ENCODE measurements around the gene LYSET. TPM values are rescaled to one million over a fixed set of nuclear protein-coding genes. Genes with fewer than 3 reads are reported as not detected.
A peak's percentile ranks its signal among the peaks of the same experiment; 100 is the strongest.

Gene LYSET
- total RNA-seq, 2 donors from 2014 or later, result 25.0 to 27.9 TPM

- H3K9me3 ChIP-seq (ENCODE audit: control insufficient read depth, low read length), result no peaks in the 10 kb centered on the region
- Mint-ChIP-seq H3K4me1 (peaks cover 13% of the 10 kb centered on the region), H3K27ac (peak within 1 kb of the TSS; percentile 99), H3K36me3 (ENCODE audit: low read depth) (peaks cover 10% of the 10 kb centered on the region), H3K4me3 (peak within 1 kb of the TSS; percentile 95), H3K9me3 (no peaks in the 10 kb centered on the region), H3K27me3 (ENCODE audit: insufficient read depth) (no peaks in the 10 kb centered on the region)
- H3K4me3 ChIP-seq (ENCODE audit: low read length), result peak within 1 kb of the TSS; percentile 87
- no peaks in the 10 kb centered on the region for H3K27me3 ChIP-seq (ENCODE audit: control insufficient read depth, insufficient read depth, low read length, poor library complexity, severe bottlenecking)
- peak within 1 kb of the TSS; percentile 89 for H3K9ac ChIP-seq (ENCODE audit: extremely low read depth, low read length, poor library complexity, severe bottlenecking)
- TF ChIP-seq CTCF (conservative IDR thresholded peaks at IDR 0.05), result no peak
- WGBS, 2 experiments (ENCODE audit: insufficient coverage in 1 of 2, insufficient read length in 1 of 2), result 0% methylated on average over 21 to 64 of the region's 65 CpGs
- peak; percentile 99 for DNase-seq
- peaks cover 18% of the 10 kb centered on the region for H3K36me3 ChIP-seq (ENCODE audit: control insufficient read depth, insufficient read depth, low read length)
- H3K4me1 ChIP-seq (ENCODE audit: control insufficient read depth, insufficient read depth, low read length), result no peaks in the 10 kb centered on the region
- peak within 1 kb of the TSS; percentile 91 for H3K27ac ChIP-seq (ENCODE audit: low read depth, low read length)
Observed at GRCh38 chr14:93206793-93207467, 21.8 kb downstream of the LYSET start, which contains the start of the genes GON7 and UBR7. GON7 (minus strand) TSS chr14:93207065; CDS start chr14:93207037, 28 bp downstream. UBR7 (plus strand) TSS chr14:93207256; CDS start chr14:93207292, 36 bp downstream.

- H3K4me3 Mint-ChIP-seq, result peak overlapping the region; percentile 95
Observed at GRCh38 chr14:93207468-93208308, 22.6 kb downstream of the LYSET start.

More at GRCh38 chr14:93207468-93208308, 22.6 kb downstream of the LYSET start:
- H3K36me3 ChIP-seq (ENCODE audit: control insufficient read depth, insufficient read depth, low read length), result peaks cover 25% of the 10 kb centered on the region
- peak; percentile 83 for DNase-seq
- peak; percentile 65 for TF ChIP-seq CTCF (conservative IDR thresholded peaks at IDR 0.05)
- Mint-ChIP-seq H3K9me3 (no peaks in the 10 kb centered on the region), H3K27me3 (ENCODE audit: insufficient read depth) (no peaks in the 10 kb centered on the region), H3K27ac (peak overlapping the region; percentile 90), H3K36me3 (ENCODE audit: low read depth) (peaks cover 16% of the 10 kb centered on the region), H3K4me1 (peaks cover 13% of the 10 kb centered on the region)
- H3K4me1 ChIP-seq (ENCODE audit: control insufficient read depth, insufficient read depth, low read length), result no peaks in the 10 kb centered on the region
- 1% methylated on average over 15 to 23 of the region's 23 CpGs for WGBS, 2 experiments (ENCODE audit: insufficient coverage in 1 of 2, insufficient read length in 1 of 2)
- peak overlapping the region; percentile 60 for H3K9ac ChIP-seq (ENCODE audit: extremely low read depth, low read length, poor library complexity, severe bottlenecking)
- no peaks in the 10 kb centered on the region for H3K27me3 ChIP-seq (ENCODE audit: control insufficient read depth, insufficient read depth, low read length, poor library complexity, severe bottlenecking)
- H3K4me3 ChIP-seq (ENCODE audit: low read length), result peak overlapping the region; percentile 87
- peak overlapping the region; percentile 84 for H3K27ac ChIP-seq (ENCODE audit: low read depth, low read length)
- H3K9me3 ChIP-seq (ENCODE audit: control insufficient read depth, low read length), result no peaks in the 10 kb centered on the region
